ENCODE results near the gene CEACAM19. TPM values are rescaled to one million over a fixed set of nuclear protein-coding genes. Genes with fewer than 3 reads are reported as not detected.
A peak's percentile ranks its signal among the peaks of the same experiment; 100 is the strongest.
"Not testable (repeated sequence)": the region's sequence is repeated elsewhere in the genome, so short reads cannot be mapped to it uniquely, and the experiment has no call there.

The CEACAM19 gene, protein sequence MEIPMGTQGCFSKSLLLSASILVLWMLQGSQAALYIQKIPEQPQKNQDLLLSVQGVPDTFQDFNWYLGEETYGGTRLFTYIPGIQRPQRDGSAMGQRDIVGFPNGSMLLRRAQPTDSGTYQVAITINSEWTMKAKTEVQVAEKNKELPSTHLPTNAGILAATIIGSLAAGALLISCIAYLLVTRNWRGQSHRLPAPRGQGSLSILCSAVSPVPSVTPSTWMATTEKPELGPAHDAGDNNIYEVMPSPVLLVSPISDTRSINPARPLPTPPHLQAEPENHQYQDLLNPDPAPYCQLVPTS
- 0.72 and 1.2 TPM in 2 replicates for total RNA-seq

DNA sequence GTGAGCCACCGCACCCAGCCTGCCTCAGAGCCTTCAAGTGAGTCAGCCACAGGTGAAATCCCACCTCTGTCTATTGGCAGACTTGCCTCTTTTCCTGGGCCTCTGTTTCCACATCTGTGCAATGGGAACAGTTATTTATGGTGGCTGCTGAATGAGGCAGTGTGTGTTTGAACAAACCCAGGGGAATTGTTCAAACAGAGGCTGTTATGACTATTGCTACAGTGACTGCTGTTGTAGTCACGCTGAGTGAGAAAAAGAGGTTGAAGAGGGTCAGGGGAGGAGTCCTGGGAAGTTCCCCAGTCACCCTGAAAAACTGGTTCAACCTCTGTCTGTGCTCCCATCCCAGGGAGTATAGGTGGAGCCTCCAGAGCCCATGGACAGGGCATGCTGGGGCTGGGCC is at the start of gene CEACAM19:
TSS of gene CEACAM19 (plus strand) at position 83 of the 400 bp plus-strand sequence. CDS start 450 bp downstream, outside the sequence.
- H3K9me3 ChIP-seq (ENCODE audit: low read depth, low read length): no peaks in the 10 kb centered on the region
- no peaks in the 10 kb centered on the region for H3K27me3 ChIP-seq (ENCODE audit: insufficient read depth, low read length)
- no peaks in the 10 kb centered on the region for H4K20me1 ChIP-seq (ENCODE audit: insufficient read depth, low read length)
- H3K4me1 ChIP-seq (ENCODE audit: insufficient read depth, low read length): no peaks in the 10 kb centered on the region
- TF ChIP-seq, protein P1, sequence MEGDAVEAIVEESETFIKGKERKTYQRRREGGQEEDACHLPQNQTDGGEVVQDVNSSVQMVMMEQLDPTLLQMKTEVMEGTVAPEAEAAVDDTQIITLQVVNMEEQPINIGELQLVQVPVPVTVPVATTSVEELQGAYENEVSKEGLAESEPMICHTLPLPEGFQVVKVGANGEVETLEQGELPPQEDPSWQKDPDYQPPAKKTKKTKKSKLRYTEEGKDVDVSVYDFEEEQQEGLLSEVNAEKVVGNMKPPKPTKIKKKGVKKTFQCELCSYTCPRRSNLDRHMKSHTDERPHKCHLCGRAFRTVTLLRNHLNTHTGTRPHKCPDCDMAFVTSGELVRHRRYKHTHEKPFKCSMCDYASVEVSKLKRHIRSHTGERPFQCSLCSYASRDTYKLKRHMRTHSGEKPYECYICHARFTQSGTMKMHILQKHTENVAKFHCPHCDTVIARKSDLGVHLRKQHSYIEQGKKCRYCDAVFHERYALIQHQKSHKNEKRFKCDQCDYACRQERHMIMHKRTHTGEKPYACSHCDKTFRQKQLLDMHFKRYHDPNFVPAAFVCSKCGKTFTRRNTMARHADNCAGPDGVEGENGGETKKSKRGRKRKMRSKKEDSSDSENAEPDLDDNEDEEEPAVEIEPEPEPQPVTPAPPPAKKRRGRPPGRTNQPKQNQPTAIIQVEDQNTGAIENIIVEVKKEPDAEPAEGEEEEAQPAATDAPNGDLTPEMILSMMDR (IDR thresholded peaks at IDR 0.05; ENCODE audit: extremely low read depth, low read depth, low read length): no peak
- H3K27ac ChIP-seq (ENCODE audit: low read depth, low read length): no peak within 1 kb of the TSS
- no peak within 1 kb of the TSS for H3K4me3 ChIP-seq (ENCODE audit: insufficient read depth, low read length)
- no peak within 1 kb of the TSS for H2AFZ ChIP-seq (ENCODE audit: low read length)
- peak; percentile 73 for DNase-seq (ENCODE audit: insufficient read length, low spot score, missing footprints)
- no peaks in the 10 kb centered on the region for H3K79me2 ChIP-seq (ENCODE audit: insufficient read depth, low read length)
- H3K4me2 ChIP-seq (ENCODE audit: insufficient read depth, low read length): no peak within 1 kb of the TSS
- no peaks in the 10 kb centered on the region for H3K36me3 ChIP-seq (ENCODE audit: insufficient read depth, low read length)

DNA sequence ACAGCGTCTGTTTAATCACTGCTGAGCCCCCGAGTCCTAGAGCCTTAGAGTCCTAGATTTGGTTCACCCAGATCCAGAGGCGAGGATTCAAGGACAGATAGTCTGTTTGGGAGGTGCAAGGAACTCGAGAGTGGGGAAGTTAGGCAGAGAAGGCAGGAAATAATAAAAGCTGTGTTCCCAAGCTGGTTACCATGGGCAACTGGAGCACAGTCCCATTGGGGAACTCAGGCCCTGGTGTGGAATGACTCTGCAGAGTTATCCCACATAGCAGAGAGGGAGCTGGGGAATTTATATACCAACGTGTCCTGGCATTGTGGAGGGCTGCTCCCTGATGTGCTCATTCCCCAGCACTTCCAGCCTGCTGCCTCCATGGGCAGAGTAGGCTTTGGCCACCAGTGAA is 48.2 kb upstream of the CEACAM19 start:
- DNase-seq (ENCODE audit: insufficient read length, low spot score, missing footprints): peak; percentile 73
- H3K9me3 ChIP-seq (ENCODE audit: low read depth, low read length): no peaks in the 10 kb centered on the region
- H3K36me3 ChIP-seq (ENCODE audit: insufficient read depth, low read length): no peaks in the 10 kb centered on the region
- peak overlapping the region; percentile 47 for H2AFZ ChIP-seq (ENCODE audit: low read length)
- H3K27me3 ChIP-seq (ENCODE audit: insufficient read depth, low read length): no peaks in the 10 kb centered on the region
- no peak overlapping the region for H3K4me2 ChIP-seq (ENCODE audit: insufficient read depth, low read length)
- peak overlapping the region; percentile 55 for H3K27ac ChIP-seq (ENCODE audit: low read depth, low read length)
- TF ChIP-seq, protein P1 (IDR thresholded peaks at IDR 0.05; ENCODE audit: extremely low read depth, low read depth, low read length): no peak
- no peaks in the 10 kb centered on the region for H4K20me1 ChIP-seq (ENCODE audit: insufficient read depth, low read length)
- H3K4me1 ChIP-seq (ENCODE audit: insufficient read depth, low read length): peaks cover 40% of the 10 kb centered on the region
- no peak overlapping the region for H3K4me3 ChIP-seq (ENCODE audit: insufficient read depth, low read length)
- H3K79me2 ChIP-seq (ENCODE audit: insufficient read depth, low read length): no peaks in the 10 kb centered on the region

DNA sequence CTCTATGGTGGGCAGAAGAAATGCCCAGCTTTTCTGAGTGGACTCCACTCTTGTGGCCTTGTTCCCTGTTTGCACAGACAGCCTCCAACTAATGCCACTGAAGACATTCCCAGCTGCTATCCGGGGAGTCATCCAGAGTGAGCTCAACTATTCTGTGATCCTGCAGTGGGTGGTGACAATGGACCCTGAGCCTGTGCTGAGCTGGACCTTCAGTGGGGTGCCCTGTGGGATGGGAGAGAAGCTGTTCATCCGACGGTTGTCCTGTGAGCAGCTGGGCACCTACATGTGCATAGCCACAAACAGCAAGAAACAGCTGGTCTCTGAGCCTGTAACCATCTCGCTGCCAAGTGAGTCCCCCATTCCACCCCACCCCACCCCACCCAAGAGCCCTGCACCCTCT is 47.7 kb upstream of the CEACAM19 start:
- Histone ChIP-seq H3K79me2 (ENCODE audit: insufficient read depth, low read length) (no peaks in the 10 kb centered on the region), H2AFZ (ENCODE audit: low read length) (no peak overlapping the region), H3K27ac (ENCODE audit: low read depth, low read length) (peak overlapping the region; percentile 49), H4K20me1 (ENCODE audit: insufficient read depth, low read length) (no peaks in the 10 kb centered on the region), H3K4me3 (ENCODE audit: insufficient read depth, low read length) (no peak overlapping the region), H3K27me3 (ENCODE audit: insufficient read depth, low read length) (no peaks in the 10 kb centered on the region), H3K4me2 (ENCODE audit: insufficient read depth, low read length) (no peak overlapping the region), H3K9me3 (ENCODE audit: low read depth, low read length) (no peaks in the 10 kb centered on the region), H3K4me1 (ENCODE audit: insufficient read depth, low read length) (peaks cover 40% of the 10 kb centered on the region), H3K36me3 (ENCODE audit: insufficient read depth, low read length) (no peaks in the 10 kb centered on the region)
- DNase-seq (ENCODE audit: insufficient read length, low spot score, missing footprints): no peak
- TF ChIP-seq, protein P1 (IDR thresholded peaks at IDR 0.05; ENCODE audit: extremely low read depth, low read depth, low read length): no peak

DNA sequence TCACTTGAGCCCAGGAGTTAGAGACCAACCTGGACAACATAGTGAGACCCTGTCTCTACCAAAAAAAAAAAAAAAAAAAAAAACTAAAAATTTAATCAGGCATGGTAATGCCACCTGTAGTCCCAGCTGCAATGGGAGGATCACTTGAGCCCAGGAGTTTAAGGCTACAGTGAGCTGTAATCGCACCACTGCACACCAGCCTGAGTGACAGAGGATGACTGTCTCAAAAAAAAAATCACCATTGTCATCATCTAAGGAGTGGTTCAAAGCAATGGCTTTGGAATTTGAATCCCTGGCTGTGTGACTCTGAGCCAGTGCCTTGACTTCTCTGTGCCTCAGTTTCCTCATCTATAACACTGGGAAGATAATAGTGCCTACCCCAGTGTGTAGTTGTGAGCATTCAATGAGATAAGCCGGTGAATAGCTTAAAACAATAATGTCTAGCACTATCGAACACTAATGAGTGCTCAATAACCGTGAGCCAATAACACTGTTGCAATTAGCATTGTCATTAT is 46.4 kb upstream of the CEACAM19 start:
- Histone ChIP-seq H3K4me3 (ENCODE audit: insufficient read depth, low read length) (no peak overlapping the region), H4K20me1 (ENCODE audit: insufficient read depth, low read length) (no peaks in the 10 kb centered on the region), H3K27me3 (ENCODE audit: insufficient read depth, low read length) (no peaks in the 10 kb centered on the region), H3K36me3 (ENCODE audit: insufficient read depth, low read length) (no peaks in the 10 kb centered on the region), H3K9me3 (ENCODE audit: low read depth, low read length) (no peaks in the 10 kb centered on the region), H3K4me2 (ENCODE audit: insufficient read depth, low read length) (no peak overlapping the region), H2AFZ (ENCODE audit: low read length) (no peak overlapping the region), H3K79me2 (ENCODE audit: insufficient read depth, low read length) (no peaks in the 10 kb centered on the region), H3K4me1 (ENCODE audit: insufficient read depth, low read length) (peaks cover 40% of the 10 kb centered on the region), H3K27ac (ENCODE audit: low read depth, low read length) (peak overlapping the region; percentile 89)
- DNase-seq (ENCODE audit: insufficient read length, low spot score, missing footprints): no peak
- TF ChIP-seq, protein P1 (IDR thresholded peaks at IDR 0.05; ENCODE audit: extremely low read depth, low read depth, low read length): no peak

DNA sequence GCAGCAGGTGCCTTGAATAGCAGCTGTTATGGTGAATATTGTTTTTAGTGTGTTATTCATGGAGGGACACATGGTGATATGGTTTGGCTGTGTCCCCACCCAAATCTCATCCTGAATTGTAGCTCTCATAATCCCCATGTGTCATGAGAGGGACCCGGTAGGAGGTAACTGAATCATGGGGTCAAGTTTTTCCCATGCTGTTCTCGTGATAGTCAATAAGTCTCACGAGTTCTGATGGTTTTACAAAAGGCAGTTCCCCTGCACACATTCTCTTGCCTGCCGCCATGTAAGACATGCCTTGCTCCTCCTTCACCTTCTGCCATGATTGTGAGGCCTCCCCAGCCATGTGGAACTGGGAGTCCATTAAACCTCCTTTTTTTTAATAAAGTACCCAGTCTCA is 45.6 kb upstream of the CEACAM19 start:
- not testable (repeated sequence) for H3K79me2 ChIP-seq (ENCODE audit: insufficient read depth, low read length); H4K20me1 ChIP-seq (ENCODE audit: insufficient read depth, low read length); H2AFZ ChIP-seq (ENCODE audit: low read length); H3K9me3 ChIP-seq (ENCODE audit: low read depth, low read length); H3K36me3 ChIP-seq (ENCODE audit: insufficient read depth, low read length); H3K27me3 ChIP-seq (ENCODE audit: insufficient read depth, low read length); H3K4me3 ChIP-seq (ENCODE audit: insufficient read depth, low read length); H3K4me2 ChIP-seq (ENCODE audit: insufficient read depth, low read length); DNase-seq (ENCODE audit: insufficient read length, low spot score, missing footprints)
- peak overlapping the region; percentile 89 for H3K27ac ChIP-seq (ENCODE audit: low read depth, low read length)
- H3K4me1 ChIP-seq (ENCODE audit: insufficient read depth, low read length): peaks cover 40% of the 10 kb centered on the region

Measured in osteoblast (primary cell).